Heart right ventricle (tissue), 16 donors: Measurements from ENCODE around the gene RASA4. TPM values are rescaled to one million over a fixed set of nuclear protein-coding genes. Genes with fewer than 3 reads are reported as not detected.
A peak's percentile ranks its signal among the peaks of the same experiment; 100 is the strongest.
"Not testable (repeated sequence)": the region's sequence is repeated elsewhere in the genome, so short reads cannot be mapped to it uniquely, and the experiment has no call there.

Experiments used
- ATAC-seq, 8 donors: fragments of 200-7000 bp; cut with Tn5 transposase; one replicate each; pipeline ENCODE4 v1.9.1; 2020; ENCODE audit warnings: mild to moderate bottlenecking in 8 of 8, moderate library complexity in 8 of 8, moderate number of reproducible peaks in 1 of 8
- DNase-seq, 2 donors: peaks; one replicate each; pipeline ENCODE4 v3.0.0-alpha.2; 2020
- H3K27ac ChIP-seq, 10 donors: fragments of 200-600 bp; sonication (generic) in 2 of 10; one replicate each; pipeline versions ENCODE4 v1.5.0 to v1.8.0; 2020 to 2022; ENCODE audit warnings: mild to moderate bottlenecking in 3 of 10
- H3K27me3 ChIP-seq, 7 donors: fragments of 200-600 bp; one replicate each; pipeline ENCODE4 v1.8.0; 2021 to 2022; ENCODE audit warnings: mild to moderate bottlenecking in 2 of 7
- H3K36me3 ChIP-seq, 9 donors: fragments of 200-600 bp; sonication (generic) in 1 of 9; one replicate each; pipeline versions ENCODE4 v1.5.0 to v1.8.0; 2020 to 2022; ENCODE audit warnings: mild to moderate bottlenecking in 2 of 9
- H3K4me1 ChIP-seq, 9 donors: fragments of 200-600 bp; sonication (generic) in 1 of 9; one replicate each; pipeline versions ENCODE4 v1.5.0 to v1.8.0; 2020 to 2022; ENCODE audit warnings: mild to moderate bottlenecking in 4 of 9
- H3K4me3 ChIP-seq, 10 donors: fragments of 200-600 bp; sonication (generic) in 2 of 10; one replicate each; pipeline versions ENCODE4 v1.5.0 to v1.8.0; 2020 to 2022; ENCODE audit warnings: mild to moderate bottlenecking in 7 of 10, moderate library complexity in 2 of 10
- H3K9me3 ChIP-seq, 11 donors: fragments of 200-600 bp in 10 of 11; sonication (generic) in 2 of 11; one replicate each; pipeline versions ENCODE4 v1.5.0 to v1.8.0; 2013 to 2022; ENCODE audit warnings: mild to moderate bottlenecking in 2 of 11, control low read depth in 1 of 11, moderate library complexity in 1 of 11
- WGBS, 2 donors: extraction: QIAGEN DNeasy Blood & Tissue Kit; methylation state at CpG; one replicate each; pipeline ENCODE4 v1.1.7; 2013; ENCODE audit warnings: inconsistent platforms in 1 of 2; 5-methylcytosine and 5-hydroxymethylcytosine counted together
- intact Hi-C, 10 donors: fragments of 100-400 bp; cut with DNase I; formaldehyde crosslinking; loops; one replicate each; pipeline versions ENCODE4 v1.11.1 to v1.14.2; 2022
- polyA plus RNA-seq, 2 donors: library from polyadenylated mRNA; stranded (reverse); fragments of 200-250 nt; gene quantifications; one replicate each; pipeline ENCODE4 v1.2.3, GENCODE V29; 2013
- total RNA-seq, 10 donors: library from RNA; stranded (reverse); fragmentation: NEBNext Ultra II Directional in 3 of 10; extraction: Animal tissue kit (Norgen Biotek cat#: 25700) in 3 of 10; gene quantifications; one replicate each; pipeline versions ENCODE4 v1.2.1 to v1.2.4, GENCODE V29; 2021 to 2023
- donor health status: Arrhythmogenic right ventricular cardiomyopathy.
- donor health status: ischemic (EF 13 %, LVEDD 7.1; RV severe dilation, severe dysfunction).
- donor health status: healthy with polysubstance abuse.
- donor health status: DM: no; HTN: yes; CAD: no.
- donor health status: DM: no; HTN: no; CAD: no.
- donor health status: ischemic (EF 25% LVEDD 6.9; RV normal size, moderate dysfunction).
- donor health status: ischemic (EF 25% LVEDD 5.7; RV mildly dilated, moderate dysfunction).
- donor health status: healthy.
- donor health status: DM: yes; HTN: yes; CAD: no.
- donor health status: Ischemic cardiomyopathy.
- donor health status: ischemic (EF 35%, LVEDD 5.7; RV mildly dilated, moderate dysfunction).
- donor health status: nonischemic (EF 11% LVEDD 7.7; RV severe dilation, severe dysfunction).
- donor health status: DM: yes; HTN: yes; CAD: no.
- donor health status: PGD.
- donor health status: ischemic (EF 29% LVEDD 5.4; RV normal size, mild dysfunction).
- donor health status: nonischemic (EF 23%, LVEDD 6.1; RV moderate dilation, normal function).

RASA4 gene
- total and polyA plus RNA-seq, 12 donors: 8.3 to 76.1 (median 12.4) TPM

- H3K27ac ChIP-seq, H3K36me3 ChIP-seq, intact Hi-C loops, H3K9me3 ChIP-seq, H3K4me1 ChIP-seq, H3K4me3 ChIP-seq, DNase-seq, H3K27me3 ChIP-seq: not testable (repeated sequence)
- peak; percentile 26 to 63 (median 52) for ATAC-seq
- WGBS, 2 donors: no CpG with 5 or more reads among the region's 8 CpGs
Measured at GRCh38 chr7:102627271-102627904, 10.8 kb upstream of the RASA4 start.

- H3K36me3 ChIP-seq, intact Hi-C loops, DNase-seq, H3K4me3 ChIP-seq, H3K27me3 ChIP-seq, H3K4me1 ChIP-seq, H3K9me3 ChIP-seq, H3K27ac ChIP-seq, ATAC-seq: not testable (repeated sequence)
- WGBS, 2 donors: 85 to 93% methylated on average over 3 to 4 of the region's 8 CpGs
Measured at GRCh38 chr7:102618122-102618521, 1.6 kb upstream of the RASA4 start.

- H3K36me3 ChIP-seq, H3K9me3 ChIP-seq, H3K4me3 ChIP-seq, intact Hi-C loops, ATAC-seq, H3K27me3 ChIP-seq, DNase-seq, H3K27ac ChIP-seq: not testable (repeated sequence)
- WGBS, 2 donors: no CpG with 5 or more reads among the region's 10 CpGs
- peaks cover 0 to 12% (median 0%) of the 10 kb centered on the region in 9 donors for H3K4me1 ChIP-seq
Measured at GRCh38 chr7:102615930-102616329, 626 bp downstream of the RASA4 start.

- H3K27ac ChIP-seq, H3K9me3 ChIP-seq, H3K36me3 ChIP-seq, H3K27me3 ChIP-seq, DNase-seq, H3K4me3 ChIP-seq, intact Hi-C loops: not testable (repeated sequence)
- peaks cover 0 to 12% (median 0%) of the 10 kb centered on the region in 9 donors for H3K4me1 ChIP-seq
- WGBS, 2 donors: no CpG with 5 or more reads among the region's 3 CpGs
- ATAC-seq: peak in 1 of 8 donors; percentile 1
Measured at GRCh38 chr7:102614873-102615272, 1.7 kb downstream of the RASA4 start.

GRCh38 chr7:102614346-102614697 is 2.2 kb downstream of the RASA4 start:
- H3K9me3 ChIP-seq, intact Hi-C loops, DNase-seq, H3K27me3 ChIP-seq, H3K36me3 ChIP-seq, H3K4me3 ChIP-seq, H3K27ac ChIP-seq: not testable (repeated sequence)
- peak in 3 of 8 donors; percentile 9 to 26 (median 13) for ATAC-seq
- WGBS, 2 donors: no CpG with 5 or more reads among the region's 4 CpGs
- H3K4me1 ChIP-seq: peaks cover 0 to 12% (median 0%) of the 10 kb centered on the region in 9 donors

GRCh38 chr7:102613575-102614345 is 2.8 kb downstream of the RASA4 start:
- Histone ChIP-seq H3K27ac (peak overlapping the region in 2 of 10 donors; percentile 71 to 77), H3K4me1 (peaks cover 0 to 12% (median 0%) of the 10 kb centered on the region in 9 donors)
- H3K27me3 ChIP-seq, intact Hi-C loops, H3K36me3 ChIP-seq, H3K4me3 ChIP-seq, H3K9me3 ChIP-seq, DNase-seq: not testable (repeated sequence)
- WGBS, 2 donors: 48 to 74% methylated on average over 4 of the region's 15 CpGs
- peak in 1 of 8 donors; percentile 0 for ATAC-seq

GRCh38 chr7:102611675-102612325 is 4.8 kb downstream of the RASA4 start:
- H3K36me3 ChIP-seq, intact Hi-C loops, H3K9me3 ChIP-seq, H3K27me3 ChIP-seq, H3K4me1 ChIP-seq: not testable (repeated sequence)
- peak overlapping the region in 8 of 10 donors; percentile 22 to 83 (median 64) for H3K27ac ChIP-seq
- DNase-seq (peak; percentile 9 to 45), ATAC-seq (peak in 2 of 8 donors; percentile 4 to 7)
- H3K4me3 ChIP-seq: peak overlapping the region in 3 of 10 donors; percentile 12 to 32 (median 31)
- 16 to 20% methylated on average over 7 of the region's 10 CpGs for WGBS, 2 donors

GRCh38 chr7:102611013-102611674 is 5.4 kb downstream of the RASA4 start:
- intact Hi-C loops, H3K9me3 ChIP-seq, H3K36me3 ChIP-seq, H3K27me3 ChIP-seq, DNase-seq, H3K4me1 ChIP-seq, H3K27ac ChIP-seq, H3K4me3 ChIP-seq: not testable (repeated sequence)
- ATAC-seq: peak; percentile 65 to 86 (median 80)
- WGBS, 2 donors: no CpG with 5 or more reads among the region's 30 CpGs

- intact Hi-C loops, H3K27me3 ChIP-seq, H3K9me3 ChIP-seq, DNase-seq, H3K4me3 ChIP-seq, H3K36me3 ChIP-seq, H3K27ac ChIP-seq: not testable (repeated sequence)
- no CpG with 5 or more reads among the region's 7 CpGs for WGBS, 2 donors
- peaks cover 0 to 12% (median 0%) of the 10 kb centered on the region in 9 donors for H3K4me1 ChIP-seq
- ATAC-seq: peak in 1 of 8 donors; percentile 1
Measured at GRCh38 chr7:102610441-102610840, 6.1 kb downstream of the RASA4 start.

- H3K4me1 ChIP-seq: peaks cover 0 to 12% (median 0%) of the 10 kb centered on the region in 9 donors
- intact Hi-C loops, H3K27ac ChIP-seq, H3K9me3 ChIP-seq, DNase-seq, ATAC-seq, H3K27me3 ChIP-seq, H3K4me3 ChIP-seq, H3K36me3 ChIP-seq: not testable (repeated sequence)
- WGBS, 2 donors: 83% methylated on average over 5 of the region's 10 CpGs; no CpG with 5 or more reads in 1 of the 2 donors
Measured at GRCh38 chr7:102609734-102610133, 6.8 kb downstream of the RASA4 start.
